IMR-90 (cell line): ENCODE results near the gene POM121L2. TPM values are rescaled to one million over a fixed set of nuclear protein-coding genes. Genes with fewer than 3 reads are reported as not detected.

Experiments used
- ATAC-seq: fragments of 200-7000 bp; cut with Tn5 transposase; 2 replicates; pipeline ENCODE4 v1.9.1; 2020; ENCODE audit warnings: low read depth, mild to moderate bottlenecking, moderate library complexity
- BruUV-seq: library from RNA; stranded (reverse); fragments of 400-500 nt; replicated peaks from 2 replicates; lab custom pipeline; 2021; lab: Mats Ljungman, UMichigan
- CTCF ChIA-PET: fragments of 300-600 bp; formaldehyde crosslinking; extraction: SDS; loops from one replicate; lab custom pipeline; 2021; ENCODE audit warnings: antibody characterized with exemption; lab: Yijun Ruan, JAX
- POLR2A ChIA-PET: fragments of 300-600 bp; sonication (Branson Sonifier 250); formaldehyde crosslinking; loops from one replicate; lab custom pipeline; 2022; ENCODE audit warnings: antibody characterized with exemption; ENCODE audit not compliant: unreplicated experiment; lab: Charles Lee
- DNase-seq: peaks from one replicate; pipeline ENCODE4 v3.0.0; 2013
- H2AFZ ChIP-seq: replicated peaks from 2 replicates; pipeline ENCODE3; 2013; ENCODE audit warnings: low read length, mild to moderate bottlenecking; ENCODE audit not compliant: poor library complexity
- H2AK5ac ChIP-seq: 2 replicates; pipeline ENCODE4 v1.6.1; 2013; ENCODE audit warnings: low read depth, low read length, inconsistent platforms
- H2AK9ac ChIP-seq: replicated peaks from 2 replicates; pipeline ENCODE3; 2013; ENCODE audit warnings: mild to moderate bottlenecking, low read depth, low read length, moderate library complexity; ENCODE audit not compliant: poor library complexity
- H2BK120ac ChIP-seq: 2 replicates; pipeline ENCODE4 v1.6.1; 2013; ENCODE audit warnings: low read depth, low read length, inconsistent platforms
- H2BK15ac ChIP-seq: 3 replicates; pipeline ENCODE4 v1.6.1; 2013; ENCODE audit warnings: low read depth, low read length, inconsistent platforms
- H2BK20ac ChIP-seq: 2 replicates; pipeline ENCODE4 v1.6.1; 2013; ENCODE audit warnings: low read depth, mild to moderate bottlenecking, inconsistent platforms, low read length, moderate library complexity
- H2BK5ac ChIP-seq: 2 replicates; pipeline ENCODE4 v1.6.1; 2013; ENCODE audit warnings: mild to moderate bottlenecking, low read depth, low read length, inconsistent platforms; ENCODE audit not compliant: poor library complexity, severe bottlenecking
- H3K14ac ChIP-seq: replicated peaks from 2 replicates; pipeline ENCODE4 v1.6.1; 2013; ENCODE audit warnings: low read depth, low read length, inconsistent platforms
- H3K18ac ChIP-seq: 2 replicates; pipeline ENCODE4 v1.6.1; 2013; ENCODE audit warnings: low read depth, low read length, control low read depth
- H3K23ac ChIP-seq: 2 replicates; pipeline ENCODE4 v1.6.1; 2013; ENCODE audit warnings: low read depth, low read length, inconsistent platforms
- H3K27ac ChIP-seq: 2 replicates; pipeline ENCODE4 v1.5.1; 2013; ENCODE audit warnings: mild to moderate bottlenecking, control low read depth, low read length; ENCODE audit not compliant: insufficient read depth
- H3K27me3 ChIP-seq: 2 replicates; pipeline ENCODE4 v1.6.1; 2013; ENCODE audit warnings: low read length; ENCODE audit not compliant: control insufficient read depth, insufficient read depth
- H3K36me3 ChIP-seq: 2 replicates; pipeline ENCODE4 v1.6.1; 2013; ENCODE audit warnings: low read length, mixed read lengths; ENCODE audit not compliant: control insufficient read depth, insufficient read depth
- H3K4ac ChIP-seq: 2 replicates; pipeline ENCODE4 v1.6.1; 2013; ENCODE audit warnings: low read depth, low read length, inconsistent platforms
- H3K4me1 ChIP-seq: 2 replicates; pipeline ENCODE4 v1.6.1; 2013; ENCODE audit warnings: low read length, mixed read lengths; ENCODE audit not compliant: control insufficient read depth, insufficient read depth
- H3K4me2 ChIP-seq: 2 replicates; pipeline ENCODE4 v1.6.1; 2013; ENCODE audit warnings: low read depth, mild to moderate bottlenecking, control low read depth, low read length, moderate library complexity
- H3K4me3 ChIP-seq: 2 replicates; pipeline ENCODE4 v1.5.1; 2013; ENCODE audit warnings: low read depth, mild to moderate bottlenecking, control low read depth, low read length, moderate library complexity; ENCODE audit not compliant: insufficient read depth
- H3K56ac ChIP-seq: 2 replicates; pipeline ENCODE4 v1.6.1; 2013; ENCODE audit warnings: low read length, inconsistent platforms; ENCODE audit not compliant: insufficient read depth; ENCODE audit errors: extremely low read depth
- H3K79me1 ChIP-seq, 2 experiments: 2 replicates each; pipeline ENCODE4 v1.6.1; 2013; ENCODE audit warnings: low read length in 2 of 2, inconsistent platforms in 1 of 2, low read depth in 1 of 2
- H3K9ac ChIP-seq: 2 replicates; pipeline ENCODE4 v1.6.1; 2013; ENCODE audit warnings: low read depth, low read length, control low read depth
- H3K9me1 ChIP-seq: 2 replicates; pipeline ENCODE4 v1.6.1; 2013; ENCODE audit warnings: low read length, inconsistent platforms; ENCODE audit not compliant: insufficient read depth
- H3K9me3 ChIP-seq: 2 replicates; pipeline ENCODE4 v1.6.1; 2013; ENCODE audit warnings: low read length; ENCODE audit not compliant: control insufficient read depth, insufficient read depth
- H4K20me1 ChIP-seq: 2 replicates; pipeline ENCODE4 v1.6.1; 2013; ENCODE audit warnings: low read length, inconsistent platforms; ENCODE audit not compliant: insufficient read depth
- H4K5ac ChIP-seq: 2 replicates; pipeline ENCODE4 v1.6.1; 2013; ENCODE audit warnings: mild to moderate bottlenecking, low read depth, low read length, control low read depth
- H4K8ac ChIP-seq, 2 experiments: 2 replicates each; pipeline ENCODE4 v1.6.1; 2013; ENCODE audit warnings: low read depth in 2 of 2, low read length in 2 of 2, control low read depth in 1 of 2, inconsistent platforms in 1 of 2
- H4K91ac ChIP-seq: 2 replicates; pipeline ENCODE4 v1.6.1; 2013; ENCODE audit warnings: low read depth, low read length, inconsistent platforms; ENCODE audit not compliant: insufficient read depth
- BHLHE40 ChIP-seq: fragments of 150-350 bp; IDR thresholded peaks from 2 replicates; pipeline ENCODE4 v1.6.1; 2016; ENCODE audit warnings: mild to moderate bottlenecking, low read depth, low read length
- CEBPB ChIP-seq: IDR thresholded peaks from 2 replicates; pipeline ENCODE4 v1.6.1; 2012; ENCODE audit warnings: low read depth, low read length, improper control_type of control experiment
- CHD1 ChIP-seq: IDR thresholded peaks from 2 replicates; pipeline ENCODE4 v1.6.1; 2012; ENCODE audit warnings: low read depth, low read length, improper control_type of control experiment
- ELK1 ChIP-seq: fragments of 150-350 bp; IDR thresholded peaks from 2 replicates; pipeline ENCODE4 v1.6.1; 2016; ENCODE audit warnings: low read depth, mild to moderate bottlenecking, low read length, moderate library complexity, borderline replicate concordance
- FOS ChIP-seq: fragments of 150-350 bp; IDR thresholded peaks from 2 replicates; pipeline ENCODE4 v1.6.1; 2016; ENCODE audit warnings: low read depth, low read length
- NFE2L2 ChIP-seq: fragments of 150-350 bp; IDR thresholded peaks from 2 replicates; pipeline ENCODE4 v1.6.1; 2016; ENCODE audit warnings: low read depth, mild to moderate bottlenecking, low read length
- POLR2A ChIP-seq: IDR thresholded peaks from 2 replicates; pipeline ENCODE4 v1.6.1; 2012; ENCODE audit warnings: mild to moderate bottlenecking, low read depth, low read length
- RAD21 ChIP-seq: IDR thresholded peaks from 2 replicates; pipeline ENCODE4 v1.6.1; 2012; ENCODE audit warnings: low read length, improper control_type of control experiment
- RCOR1 ChIP-seq: IDR thresholded peaks from 2 replicates; pipeline ENCODE4 v1.6.1; 2012; ENCODE audit warnings: mild to moderate bottlenecking, low read length, improper control_type of control experiment; ENCODE audit not compliant: insufficient replicate concordance
- RFX5 ChIP-seq: IDR thresholded peaks from 2 replicates; pipeline ENCODE4 v1.8.0; 2012; ENCODE audit warnings: low read depth, mild to moderate bottlenecking, low read length, moderate library complexity
- SMC3 ChIP-seq: fragments of 150-350 bp; IDR thresholded peaks from 2 replicates; pipeline ENCODE4 v1.6.1; 2016; ENCODE audit warnings: low read depth, mild to moderate bottlenecking, antibody characterized with exemption, low read length, moderate library complexity
- WGBS, 2 experiments: methylation state at CpG; one replicate each; pipeline versions ENCODE4 v1.1.5 to v1.1.7; 2013; ENCODE audit warnings: missing lambda C conversion rate in 2 of 2; ENCODE audit not compliant: insufficient read length in 1 of 2; ENCODE audit errors: extremely low coverage in 2 of 2; 5-methylcytosine and 5-hydroxymethylcytosine counted together
- dilution Hi-C: fragments of 300-500 bp; cut with HindIII; formaldehyde crosslinking; loops from one replicate; pipeline ENCODE4 v1.14.3; 2018; ENCODE audit warnings: low sequenced_read_pairs; ENCODE audit not compliant: unreplicated experiment
- in situ Hi-C: fragments of 300-500 bp; cut with MboI; formaldehyde crosslinking; loops from 3 replicates; pipeline ENCODE4 v1.14.3; 2019; ENCODE audit warnings: low sequenced_read_pairs, inconsistent platforms, mixed read lengths
- intact Hi-C: fragments of 100-400 bp; cut with micrococcal nuclease; formaldehyde crosslinking; loops from 2 replicates; pipeline ENCODE4 v1.10.0; 2022
- polyA plus RNA-seq, 3 experiments: library from polyadenylated mRNA; depleted of rRNA; stranded (reverse); fragments of >200 nt; gene quantifications; 2 replicates each; pipeline ENCODE4 v1.2.3, GENCODE V29; 2012; ENCODE audit warnings: low replicate concordance in 1 of 3
- total RNA-seq: library from RNA; depleted of rRNA; stranded (reverse); fragments of >200 nt; gene quantifications from 2 replicates; pipeline ENCODE4 v1.2.3, GENCODE V29; 2012

The POM121L2 gene
- total and polyA plus RNA-seq, 2 of the 4 experiments (the other 2 are of a cell fraction), result not detected

DNA sequence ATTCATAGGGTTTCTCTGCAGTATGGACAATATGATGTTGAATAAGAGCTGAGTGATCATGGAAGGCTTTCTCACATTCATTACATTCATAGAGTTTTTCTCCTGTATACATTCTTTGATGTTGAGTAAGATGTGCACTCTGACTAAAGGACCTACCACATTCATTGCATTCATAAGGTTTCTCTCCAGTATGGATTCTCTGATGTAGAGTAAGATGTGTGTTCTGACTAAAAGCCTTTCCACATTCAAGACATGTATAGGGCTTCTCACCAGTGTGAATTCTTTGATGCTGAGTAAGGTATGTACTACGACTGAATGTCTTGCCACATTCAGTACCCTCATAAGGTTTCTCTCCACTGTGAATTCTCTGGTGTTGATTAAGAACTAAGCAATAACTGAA lies 47.2 kb upstream of the POM121L2 start:
- H4K8ac ChIP-seq, result no peak overlapping the region
- no peak overlapping the region for H4K91ac ChIP-seq
- no peak overlapping the region for H3K9ac ChIP-seq
- no peaks in the 10 kb centered on the region for H3K4me1 ChIP-seq
- no peak for ATAC-seq
- H3K4ac ChIP-seq, result no peak overlapping the region
- no peaks in the 10 kb centered on the region for H3K79me1 ChIP-seq
- no peak overlapping the region for H4K5ac ChIP-seq
- no peak for DNase-seq
- intact Hi-C loops (no loop called here), in situ Hi-C loops (no loop called here), dilution Hi-C loops (no loop called here)
- H3K27ac ChIP-seq, result no peak overlapping the region
- H3K56ac ChIP-seq, result no peak overlapping the region
- H2BK20ac ChIP-seq, result no peak overlapping the region
- H2AK9ac ChIP-seq, result no peak overlapping the region
- H2BK120ac ChIP-seq, result no peak overlapping the region
- no peak overlapping the region for H3K23ac ChIP-seq
- H3K27me3 ChIP-seq, result no peaks in the 10 kb centered on the region
- no peak overlapping the region for H2BK15ac ChIP-seq
- no TSS peak for BruUV-seq
- H3K4me3 ChIP-seq, result no peak overlapping the region
- no peaks in the 10 kb centered on the region for H4K20me1 ChIP-seq
- H2AFZ ChIP-seq, result no peak overlapping the region
- H3K9me3 ChIP-seq, result no peaks in the 10 kb centered on the region
- H3K18ac ChIP-seq, result no peak overlapping the region
- TF ChIP-seq FOS (no peak), CHD1 (no peak), RFX5 (no peak), RAD21 (no peak), ELK1 (no peak), RCOR1 (no peak), CEBPB (no peak), SMC3 (no peak), POLR2A (no peak), BHLHE40 (no peak), NFE2L2 (no peak)
- no peak overlapping the region for H2BK5ac ChIP-seq
- CTCF ChIA-PET, result no interaction called here
- H3K36me3 ChIP-seq, result no peaks in the 10 kb centered on the region
- POLR2A ChIA-PET, result no interaction called here
- no CpG with 5 or more reads among the region's 1 CpG for WGBS, 2 experiments
- H3K9me1 ChIP-seq, result no peaks in the 10 kb centered on the region
- H3K4me2 ChIP-seq, result no peak overlapping the region
- H3K14ac ChIP-seq, result no peak overlapping the region
- H2AK5ac ChIP-seq, result no peak overlapping the region
